SK-N-SH treated with all-trans-retinoic acid at 6 μM for 48 hours (cell line): ENCODE results near the gene MCTP2.

Experiments
- CSDC2 ChIP-seq: fragments of 250-450 bp; sonication (Bioruptor Pico); IDR thresholded peaks from 2 replicates; pipeline ENCODE4 v1.5.0; 2020; ENCODE audit warnings: mild to moderate bottlenecking, moderate library complexity
- ISL1 ChIP-seq: fragments of 250-450 bp; sonication (Bioruptor Pico); IDR thresholded peaks from 2 replicates; pipeline ENCODE4 v2.1.2; 2022; ENCODE audit warnings: mild to moderate bottlenecking, moderate library complexity
- SNAI2 ChIP-seq: fragments of 250-450 bp; sonication (Bioruptor Pico); IDR thresholded peaks from 2 replicates; pipeline ENCODE4 v1.5.0; 2020; ENCODE audit warnings: mild to moderate bottlenecking, moderate library complexity
- ZFP3 ChIP-seq: fragments of 250-450 bp; sonication (Bioruptor Pico); IDR thresholded peaks from 2 replicates; pipeline ENCODE4 v1.5.0; 2020; ENCODE audit warnings: mild to moderate bottlenecking, moderate library complexity

- TF ChIP-seq SNAI2 (no peak), CSDC2 (CRISPR knock-in tag) (no peak), ISL1 (CRISPR knock-in tag) (no peak), ZFP3 (CRISPR knock-in tag) (no peak)
Observed at GRCh38 chr15:94446441-94446840, 215.1 kb downstream of the MCTP2 start.
